ENCODE data around the gene JADE2. TPM values are rescaled to one million over a fixed set of nuclear protein-coding genes. Genes with fewer than 3 reads are reported as not detected.

The JADE2 gene
- total and polyA plus RNA-seq, 2 donors (not counting 3 experiments of a cell fraction or from before 2014, with no cell fraction given): 11.6 to 31.1 TPM

GRCh38 chr5:134572811-134573210, 47.3 kb downstream of the JADE2 start:
- no peaks in the 10 kb centered on the region for H4K20me1 ChIP-seq (replicated peaks; ENCODE audit: control insufficient read depth, extremely low read depth, insufficient read depth, low read length)
- no peak overlapping the region for H3K27ac ChIP-seq (ENCODE audit: insufficient read depth, low read depth, low read length)
- peaks cover 0 to 19% of the 10 kb centered on the region in 2 experiments for H3K36me3 ChIP-seq (ENCODE audit: control insufficient read depth in 2 of 2, extremely low read depth in 1 of 2, insufficient read depth in 2 of 2, low read length in 2 of 2)
- H3K4me1 ChIP-seq (ENCODE audit: control insufficient read depth, extremely low read depth, insufficient read depth, low read length): peaks cover 36% of the 10 kb centered on the region
- H2AFZ ChIP-seq (ENCODE audit: low read depth, low read length): no peak overlapping the region
- peaks cover 3% of the 10 kb centered on the region for H3K79me2 ChIP-seq (ENCODE audit: control insufficient read depth, insufficient read depth, low read length)
- no peak for FAIRE-seq
- ChIA-PET POLR2A (no interaction called here), CTCF (no interaction called here)
- TF ChIP-seq MAX (IDR thresholded peaks at IDR 0.05; ENCODE audit: insufficient read depth, insufficient read length) (no peak), POLR2A (IDR thresholded peaks at IDR 0.05; ENCODE audit: low read depth, low read length) (no peak), JUN (IDR thresholded peaks at IDR 0.05; ENCODE audit: borderline replicate concordance, insufficient read depth, insufficient read length, low read depth) (no peak), MYC (IDR thresholded peaks at IDR 0.05; ENCODE audit: low read depth, low read length) (no peak)
- H3K9ac ChIP-seq (replicated peaks; ENCODE audit: extremely low read depth, insufficient read depth, low read length): no peak overlapping the region
- DNase-seq (ENCODE audit: low read depth, low spot score): no peak
- intact Hi-C loops (cut with micrococcal nuclease) (no loop called here), dilution Hi-C loops (cut with MboI; ENCODE audit: extremely low pct_ligation_motif_present, low sequenced_read_pairs) (no loop called here)
- H3K9me1 ChIP-seq (replicated peaks; ENCODE audit: control insufficient read depth, extremely low read depth, insufficient read depth, low read length): no peaks in the 10 kb centered on the region
- no TSS peak for BruUV-seq (replicated peaks)
- H3K27me3 ChIP-seq (ENCODE audit: control insufficient read depth in 2 of 2, insufficient read depth in 2 of 2, low read length in 2 of 2): no peaks in the 10 kb centered on the region
- H3K4me3 ChIP-seq (replicated peaks in 1 of 3; ENCODE audit: insufficient read depth in 1 of 3, low read depth in 1 of 3, low read length in 3 of 3): no peak overlapping the region
- no peak overlapping the region for H3K4me2 ChIP-seq (ENCODE audit: insufficient read depth, low read length)
- no peaks in the 10 kb centered on the region for H3K9me3 ChIP-seq (replicated peaks; ENCODE audit: control insufficient read depth, insufficient read depth, low read length)

GRCh38 chr5:134574521-134574920, 49.1 kb downstream of the JADE2 start:
- dilution Hi-C loops (cut with MboI; ENCODE audit: extremely low pct_ligation_motif_present, low sequenced_read_pairs) (no loop called here), intact Hi-C loops (cut with micrococcal nuclease) (no loop called here)
- ChIA-PET CTCF (interaction anchor here (0.6 to 1.8 kb wide), 3 partner anchors 10 to 48 kb away, joined by 3 to 7 read pairs (median 3); no protein-coding TSS in a partner anchor), POLR2A (interaction anchor here (0.6 kb wide), 1 partner anchor 203 kb away, joined by 3 read pairs; no protein-coding TSS in a partner anchor)
- Histone ChIP-seq H3K27me3 (ENCODE audit: control insufficient read depth in 2 of 2, insufficient read depth in 2 of 2, low read length in 2 of 2) (no peaks in the 10 kb centered on the region), H3K9me3 (replicated peaks; ENCODE audit: control insufficient read depth, insufficient read depth, low read length) (no peaks in the 10 kb centered on the region), H4K20me1 (replicated peaks; ENCODE audit: control insufficient read depth, extremely low read depth, insufficient read depth, low read length) (no peaks in the 10 kb centered on the region), H3K27ac (ENCODE audit: insufficient read depth, low read depth, low read length) (no peak overlapping the region), H2AFZ (ENCODE audit: low read depth, low read length) (no peak overlapping the region), H3K9me1 (replicated peaks; ENCODE audit: control insufficient read depth, extremely low read depth, insufficient read depth, low read length) (no peaks in the 10 kb centered on the region), H3K9ac (replicated peaks; ENCODE audit: extremely low read depth, insufficient read depth, low read length) (no peak overlapping the region), H3K4me1 (ENCODE audit: control insufficient read depth, extremely low read depth, insufficient read depth, low read length) (peaks cover 29% of the 10 kb centered on the region), H3K4me3 (replicated peaks in 1 of 3; ENCODE audit: insufficient read depth in 1 of 3, low read depth in 1 of 3, low read length in 3 of 3) (no peak overlapping the region), H3K36me3 (ENCODE audit: control insufficient read depth in 2 of 2, extremely low read depth in 1 of 2, insufficient read depth in 2 of 2, low read length in 2 of 2) (peaks cover 0 to 22% of the 10 kb centered on the region in 2 experiments), H3K4me2 (ENCODE audit: insufficient read depth, low read length) (no peak overlapping the region), H3K79me2 (ENCODE audit: control insufficient read depth, insufficient read depth, low read length) (peaks cover 2% of the 10 kb centered on the region)
- no TSS peak for BruUV-seq (replicated peaks)
- TF ChIP-seq MYC (IDR thresholded peaks at IDR 0.05; ENCODE audit: low read depth, low read length) (no peak), POLR2AphosphoS5 (IDR thresholded peaks at IDR 0.05; ENCODE audit: insufficient read depth, low read depth, low read length) (no peak), GATA2 (IDR thresholded peaks at IDR 0.05; ENCODE audit: insufficient read depth, insufficient read length, low read depth, low read length) (no peak), JUN (IDR thresholded peaks at IDR 0.05; ENCODE audit: borderline replicate concordance, insufficient read depth, insufficient read length, low read depth) (no peak), POLR2A (IDR thresholded peaks at IDR 0.05; ENCODE audit: low read depth, low read length) (no peak), FOS (IDR thresholded peaks at IDR 0.05; ENCODE audit: borderline replicate concordance, insufficient read depth, low read length) (no peak), MAX (IDR thresholded peaks at IDR 0.05; ENCODE audit: insufficient read depth, insufficient read length) (no peak), EZH2 (IDR thresholded peaks at IDR 0.05; ENCODE audit: borderline replicate concordance, low read depth, low read length, severe bottlenecking) (no peak), CTCF (IDR thresholded peaks at IDR 0.05; ENCODE audit: extremely low read depth in 1 of 2, insufficient read depth in 1 of 2, low read depth in 1 of 2, low read length in 2 of 2) (no peak)
- DNase-seq (ENCODE audit: low read depth, low spot score) (no peak), FAIRE-seq (no peak)
